MM.1S (cell line): ENCODE results near the gene SCO2.

Experiments
- DNase-seq: peaks from one replicate; pipeline ENCODE4 v3.0.0-alpha.2; 2015
- H2AFZ ChIP-seq: fragments of 300-600 bp; sonication (generic); 2 replicates; pipeline ENCODE4 v1.6.0; 2016; ENCODE audit warnings: antibody characterized with exemption, low read length
- H3F3A ChIP-seq: fragments of 300-600 bp; sonication (generic); 2 replicates; pipeline ENCODE4 v1.6.1; 2016; ENCODE audit warnings: mild to moderate bottlenecking, antibody characterized with exemption, low read length, moderate library complexity, mixed read lengths; ENCODE audit not compliant: insufficient read depth
- H3K27ac ChIP-seq: fragments of 300-600 bp; sonication (generic); 2 replicates; pipeline ENCODE4 v1.5.1; 2016; ENCODE audit warnings: mild to moderate bottlenecking, low read length
- H3K27me3 ChIP-seq: fragments of 300-600 bp; sonication (generic); replicated peaks from 2 replicates; pipeline ENCODE4 v1.6.0; 2016; ENCODE audit warnings: low read length; ENCODE audit not compliant: insufficient read depth
- H3K36me3 ChIP-seq: fragments of 300-600 bp; sonication (generic); replicated peaks from 2 replicates; pipeline ENCODE4 v1.6.1; 2016; ENCODE audit warnings: mild to moderate bottlenecking, low read length, mixed read lengths; ENCODE audit not compliant: insufficient read depth
- H3K4me1 ChIP-seq: fragments of 300-600 bp; sonication (generic); 2 replicates; pipeline ENCODE4 v1.6.1; 2016; ENCODE audit warnings: low read length, mixed read lengths
- H3K4me2 ChIP-seq: fragments of 300-600 bp; sonication (generic); 2 replicates; pipeline ENCODE4 v1.6.0; 2016; ENCODE audit warnings: low read depth, low read length
- H3K4me3 ChIP-seq: fragments of 300-600 bp; sonication (generic); 2 replicates; pipeline ENCODE4 v1.5.1; 2016; ENCODE audit warnings: low read length, mixed read lengths
- H3K79me2 ChIP-seq: fragments of 300-600 bp; sonication (generic); 2 replicates; pipeline ENCODE4 v1.6.1; 2016; ENCODE audit warnings: mixed run types, low read length, mixed read lengths
- H3K9ac ChIP-seq: fragments of 300-600 bp; sonication (generic); 2 replicates; pipeline ENCODE4 v1.6.1; 2016; ENCODE audit warnings: low read length, mixed read lengths
- H3K9me2 ChIP-seq: fragments of 300-600 bp; sonication (generic); replicated peaks from 2 replicates; pipeline ENCODE4 v1.6.1; 2016; ENCODE audit warnings: mild to moderate bottlenecking, low read length, mixed read lengths; ENCODE audit not compliant: insufficient read depth
- H3K9me3 ChIP-seq: fragments of 300-600 bp; sonication (generic); replicated peaks from 2 replicates; pipeline ENCODE4 v1.6.1; 2016; ENCODE audit warnings: mild to moderate bottlenecking, low read length, mixed read lengths; ENCODE audit not compliant: insufficient read depth
- H4K20me1 ChIP-seq: fragments of 300-600 bp; sonication (generic); 2 replicates; pipeline ENCODE4 v1.6.1; 2016; ENCODE audit warnings: mild to moderate bottlenecking, low read length, moderate library complexity, mixed read lengths; ENCODE audit not compliant: insufficient read depth
- CTCF ChIP-seq: fragments of 300-600 bp; sonication (generic); IDR thresholded peaks from 2 replicates; pipeline ENCODE4 v1.5.1; 2016; ENCODE audit warnings: antibody characterized with exemption, low read length, mixed read lengths
- EZH2 ChIP-seq: fragments of 300-600 bp; sonication (generic); optimal IDR thresholded peaks from 2 replicates; pipeline ENCODE3; 2017; ENCODE audit warnings: low read depth, mild to moderate bottlenecking, antibody characterized with exemption, low read length, mixed read lengths
- EZH2phosphoT487 ChIP-seq: fragments of 300-600 bp; sonication (generic); IDR thresholded peaks from 2 replicates; pipeline ENCODE4 v1.6.1; 2018; ENCODE audit warnings: antibody characterized with exemption, low read length

SCO2 gene

GRCh38 chr22:50517495-50518260 lies 7.7 kb downstream of the SCO2 start:
- H3K9me2 ChIP-seq: no peaks in the 10 kb centered on the region
- DNase-seq: no peak
- no peaks in the 10 kb centered on the region for H3K9me3 ChIP-seq
- H3K27ac ChIP-seq: no peak overlapping the region
- H3K4me3 ChIP-seq: no peak overlapping the region
- H2AFZ ChIP-seq: no peak overlapping the region
- H3K27me3 ChIP-seq: no peaks in the 10 kb centered on the region
- peaks cover 63% of the 10 kb centered on the region for H3K79me2 ChIP-seq
- no peak overlapping the region for H3K9ac ChIP-seq
- H3K36me3 ChIP-seq: 0 out of 2 replicates have a peak, but pooled peaks cover 3% of the 10 kb centered on the region
- TF ChIP-seq EZH2phosphoT487: no peak
- TF ChIP-seq CTCF: no peak
- no peak for TF ChIP-seq EZH2
- peaks cover 7% of the 10 kb centered on the region; the same call in 1 of the 2 replicates for H4K20me1 ChIP-seq
- no peak overlapping the region for H3K4me2 ChIP-seq
- H3K4me1 ChIP-seq: no peaks in the 10 kb centered on the region
- H3F3A ChIP-seq: no peaks in the 10 kb centered on the region

GRCh38 chr22:50516891-50517290 lies 8.5 kb downstream of the SCO2 start:
- Histone ChIP-seq H3K4me2 (no peak overlapping the region), H3F3A (no peaks in the 10 kb centered on the region), H3K27me3 (no peaks in the 10 kb centered on the region), H3K27ac (no peak overlapping the region), H3K9ac (no peak overlapping the region), H3K79me2 (peaks cover 66% of the 10 kb centered on the region), H3K4me1 (no peaks in the 10 kb centered on the region), H3K9me3 (no peaks in the 10 kb centered on the region), H3K4me3 (no peak overlapping the region), H3K9me2 (no peaks in the 10 kb centered on the region), H3K36me3 (0 out of 2 replicates have a peak, but pooled peaks cover 3% of the 10 kb centered on the region), H4K20me1 (peaks cover 7% of the 10 kb centered on the region; the same call in 1 of the 2 replicates), H2AFZ (no peak overlapping the region)
- no peak for DNase-seq
- TF ChIP-seq CTCF: no peak
- no peak for TF ChIP-seq EZH2
- TF ChIP-seq EZH2phosphoT487: no peak

GRCh38 chr22:50516068-50516467 lies 9.3 kb downstream of the SCO2 start:
- H3K9me2 ChIP-seq: no peaks in the 10 kb centered on the region
- H3F3A ChIP-seq: no peaks in the 10 kb centered on the region
- no peak overlapping the region for H3K9ac ChIP-seq
- no peak overlapping the region for H2AFZ ChIP-seq
- no peaks in the 10 kb centered on the region for H3K27me3 ChIP-seq
- H3K27ac ChIP-seq: no peak overlapping the region
- no peak for DNase-seq
- H3K36me3 ChIP-seq: 0 out of 2 replicates have a peak, but pooled peaks cover 3% of the 10 kb centered on the region
- peaks cover 7% of the 10 kb centered on the region; the same call in 1 of the 2 replicates for H4K20me1 ChIP-seq
- H3K4me3 ChIP-seq: no peak overlapping the region
- H3K4me2 ChIP-seq: no peak overlapping the region
- H3K4me1 ChIP-seq: no peaks in the 10 kb centered on the region
- H3K79me2 ChIP-seq: peaks cover 68% of the 10 kb centered on the region
- no peaks in the 10 kb centered on the region for H3K9me3 ChIP-seq
- TF ChIP-seq EZH2phosphoT487 (no peak), EZH2 (no peak), CTCF (no peak)
